Measurements from ENCODE around the gene PTPRG. TPM values are rescaled to one million over a fixed set of nuclear protein-coding genes. Genes with fewer than 3 reads are reported as not detected.

Gene PTPRG
- total and polyA plus RNA-seq, 8 donors: 50.9 to 88.4 (median 54.4) TPM

- Histone ChIP-seq H3K36me3 (no peaks in the 10 kb centered on the region), H3K4me3 (no peak overlapping the region), H3K27ac (no peak overlapping the region), H3K4me1 (no peaks in the 10 kb centered on the region), H3K27me3 (no peaks in the 10 kb centered on the region), H3K9me3 (no peaks in the 10 kb centered on the region)
- ATAC-seq (no peak), DNase-seq (no peak)
- no peak for TF ChIP-seq CTCF (IDR thresholded peaks at IDR 0.05)
- intact Hi-C loops (cut with DNase I): no loop called here
Observed at GRCh38 chr3:61618871-61619270, 57.5 kb downstream of the PTPRG start.

GRCh38 chr3:61620073-61620472 is 58.7 kb downstream of the PTPRG start:
- intact Hi-C loops (cut with DNase I): no loop called here
- DNase-seq (no peak), ATAC-seq (no peak)

GRCh38 chr3:61624300-61624699 is 62.9 kb downstream of the PTPRG start:
- intact Hi-C loops (cut with DNase I): no loop called here
- TF ChIP-seq CTCF (IDR thresholded peaks at IDR 0.05): no peak
- Histone ChIP-seq H3K27me3 (no peaks in the 10 kb centered on the region), H3K27ac (no peak overlapping the region), H3K4me3 (no peak overlapping the region), H3K36me3 (no peaks in the 10 kb centered on the region), H3K9me3 (no peaks in the 10 kb centered on the region), H3K4me1 (peaks cover 4 to 10% of the 10 kb centered on the region in 2 donors)
- ATAC-seq (no peak), DNase-seq (no peak)

More at GRCh38 chr3:61620073-61620472, 58.7 kb downstream of the PTPRG start:
- H3K4me1 ChIP-seq: no peaks in the 10 kb centered on the region
- no peaks in the 10 kb centered on the region for H3K27me3 ChIP-seq
- no peak for TF ChIP-seq CTCF (IDR thresholded peaks at IDR 0.05)
- no peaks in the 10 kb centered on the region for H3K36me3 ChIP-seq
- H3K27ac ChIP-seq: no peak overlapping the region
- no peaks in the 10 kb centered on the region for H3K9me3 ChIP-seq
- H3K4me3 ChIP-seq: no peak overlapping the region

GRCh38 chr3:61625429-61625828 is 64.1 kb downstream of the PTPRG start:
- no peak for TF ChIP-seq CTCF (IDR thresholded peaks at IDR 0.05)
- Histone ChIP-seq H3K27ac (no peak overlapping the region), H3K9me3 (no peaks in the 10 kb centered on the region), H3K27me3 (no peaks in the 10 kb centered on the region), H3K4me1 (peaks cover 5 to 18% of the 10 kb centered on the region in 2 donors), H3K36me3 (no peaks in the 10 kb centered on the region), H3K4me3 (no peak overlapping the region)
- intact Hi-C loops (cut with DNase I): no loop called here
- DNase-seq: no peak
- ATAC-seq: no peak

- Histone ChIP-seq H3K4me1 (peaks cover 11 to 18% of the 10 kb centered on the region in 2 donors), H3K27ac (no peak overlapping the region), H3K27me3 (no peaks in the 10 kb centered on the region), H3K36me3 (no peaks in the 10 kb centered on the region), H3K9me3 (no peaks in the 10 kb centered on the region), H3K4me3 (no peak overlapping the region)
- intact Hi-C loops (cut with DNase I): no loop called here
- no peak for ATAC-seq
- no peak for DNase-seq
- no peak for TF ChIP-seq CTCF (IDR thresholded peaks at IDR 0.05)
Observed at GRCh38 chr3:61626484-61626883, 65.1 kb downstream of the PTPRG start.

Data from left lung (tissue), 10 donors.